Measurements from ENCODE around the gene ESYT3. TPM values are rescaled to one million over a fixed set of nuclear protein-coding genes. Genes with fewer than 3 reads are reported as not detected.

Gene ESYT3
- total and polyA plus RNA-seq, 2 of the 8 experiments (the other 6 are each of a cell fraction or from before 2014, with no cell fraction given), result 4.4 to 7.3 TPM

DNA sequence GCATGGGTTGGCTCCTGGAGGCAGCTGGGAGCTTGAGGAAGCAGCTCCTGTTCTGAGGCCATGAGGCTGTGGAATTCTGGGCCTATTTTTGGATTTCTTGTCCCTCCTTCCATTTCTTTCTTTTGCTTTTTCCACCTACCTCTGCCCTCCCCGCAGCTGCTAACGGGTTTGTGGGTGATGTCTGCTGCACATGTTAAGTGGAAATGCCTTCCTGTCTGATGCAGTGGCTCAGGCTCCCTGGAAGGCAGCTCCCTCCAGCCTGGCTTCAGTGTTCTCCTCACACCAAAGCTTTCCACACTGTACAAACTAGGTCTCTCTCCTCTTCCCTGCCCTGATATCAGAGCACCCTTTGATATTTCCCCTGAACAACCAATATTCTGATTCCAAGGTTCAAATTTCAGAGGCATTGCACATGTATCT lies 33.8 kb upstream of the ESYT3 start:
- no peak overlapping the region for H3K23ac ChIP-seq (ENCODE audit: insufficient read length)
- no peaks in the 10 kb centered on the region for H3K23me2 ChIP-seq (ENCODE audit: low read depth, low read length)
- no peak overlapping the region for H3K4me3 ChIP-seq (ENCODE audit: extremely low read depth in 1 of 4, insufficient read depth in 2 of 4, low read depth in 3 of 4, low read length in 4 of 4)
- no peak overlapping the region for H3K9ac ChIP-seq (replicated peaks in 1 of 4; ENCODE audit: extremely low read depth in 1 of 4, low read depth in 3 of 4, low read length in 3 of 4)
- H3K9me3 ChIP-seq (ENCODE audit: insufficient read depth in 2 of 2, low read depth in 1 of 2, low read length in 1 of 2), result no peaks in the 10 kb centered on the region
- FAIRE-seq (no peak), DNase-seq (ENCODE audit: low read depth in 1 of 2, low spot score in 2 of 2) (no peak)
- no peak overlapping the region for H2BK15ac ChIP-seq (ENCODE audit: low read length)
- H2BK120ac ChIP-seq (replicated peaks; ENCODE audit: low read depth, low read length), result no peak overlapping the region
- no peak overlapping the region for H2BK5ac ChIP-seq (ENCODE audit: low read depth, low read length)
- no peak overlapping the region for H2AK5ac ChIP-seq (ENCODE audit: low read depth, low read length)
- H3K79me1 ChIP-seq (ENCODE audit: low read depth, low read length), result no peaks in the 10 kb centered on the region; the same call in 1 of the 2 replicates
- no peak overlapping the region for H4K5ac ChIP-seq (ENCODE audit: insufficient read length, low read depth, low read length)
- no peak overlapping the region for H3K18ac ChIP-seq (ENCODE audit: extremely low read depth, low read length)
- no peak overlapping the region for H2BK12ac ChIP-seq (ENCODE audit: low read depth, low read length)
- no peak overlapping the region for H4K8ac ChIP-seq (ENCODE audit: extremely low read depth, insufficient read depth, low read length)
- peaks cover 2 to 13% (median 10%) of the 10 kb centered on the region in 4 experiments for H3K4me1 ChIP-seq (replicated peaks in 1 of 4; ENCODE audit: control insufficient read depth in 3 of 4, insufficient read depth in 4 of 4, low read length in 3 of 4)
- H3K4me2 ChIP-seq (ENCODE audit: insufficient read depth in 1 of 2, low read depth in 2 of 2, low read length in 2 of 2), result no peak overlapping the region
- H3K27ac ChIP-seq (ENCODE audit: low read depth, low read length), result no peak overlapping the region
- peaks cover 0 to 8% (median 4%) of the 10 kb centered on the region in 4 experiments; a peak in 1 of 8 replicates for H3K36me3 ChIP-seq (ENCODE audit: control insufficient read depth in 2 of 4, insufficient read depth in 4 of 4, low read length in 3 of 4)
- WGBS, 2 experiments (ENCODE audit: extremely low coverage in 1 of 2, insufficient coverage in 1 of 2, insufficient read length in 1 of 2, insufficient replicate concordance in 2 of 2, low coverage in 1 of 2, low lambda C conversion rate in 2 of 2, missing lambda C conversion rate in 1 of 2), result 87% methylated on average over 2 of the region's 2 CpGs; no CpG with 5 or more reads in 1 of the 2 experiments
- H4K20me1 ChIP-seq (replicated peaks in 1 of 2; ENCODE audit: control insufficient read depth in 1 of 2, insufficient read depth in 2 of 2, low read length in 2 of 2), result no peaks in the 10 kb centered on the region
- ChIA-PET CTCF (ENCODE audit: partially characterized antibody) (interaction anchor here (0.8 to 6.6 kb wide), 6 partner anchors 12 to 72 kb away, joined by 3 to 25 read pairs (median 3); no protein-coding TSS in a partner anchor), POLR2A (ENCODE audit: partially characterized antibody) (interaction anchor here (0.9 to 1.0 kb wide), 3 partner anchors 10 to 56 kb away, joined by 3 to 5 read pairs (median 3); no protein-coding TSS in a partner anchor)
- no peak overlapping the region for H2BK20ac ChIP-seq (ENCODE audit: low read length)
- no peaks in the 10 kb centered on the region for H3K79me2 ChIP-seq (ENCODE audit: control insufficient read depth in 1 of 2, insufficient read depth in 2 of 2, low read length in 2 of 2)
- no peak overlapping the region for H4K91ac ChIP-seq (replicated peaks; ENCODE audit: insufficient read length, low read length)
- H2AFZ ChIP-seq (ENCODE audit: low read length), result no peak overlapping the region
- no peak overlapping the region for H3K14ac ChIP-seq (ENCODE audit: insufficient read length)
- no peak overlapping the region for H3K56ac ChIP-seq (replicated peaks; ENCODE audit: insufficient read length, low read depth, low read length)
- H3K4ac ChIP-seq (replicated peaks; ENCODE audit: insufficient read length, low read depth, low read length), result no peak overlapping the region
- TF ChIP-seq RNF2 (IDR thresholded peaks at IDR 0.05; ENCODE audit: borderline replicate concordance, low read depth, low read length, missing control alignments, poor library complexity, severe bottlenecking) (no peak), POLR2AphosphoS5 (IDR thresholded peaks at IDR 0.05; ENCODE audit: low read depth, low read length) (no peak), BACH1 (IDR thresholded peaks at IDR 0.05; ENCODE audit: low read length) (no peak), HDAC2 (IDR thresholded peaks at IDR 0.05; ENCODE audit: borderline replicate concordance in 1 of 2, low read depth in 2 of 2, low read length in 2 of 2) (no peak)
- H3K27me3 ChIP-seq (replicated peaks in 1 of 4; ENCODE audit: control insufficient read depth in 3 of 4, extremely low read depth in 1 of 4, insufficient read depth in 3 of 4, low read length in 3 of 4), result no peaks in the 10 kb centered on the region

Data from H1 (cell line).